PC-9 (cell line): ENCODE results near the gene MFNG. TPM values are rescaled to one million over a fixed set of nuclear protein-coding genes. Genes with fewer than 3 reads are reported as not detected.
A peak's percentile ranks its signal among the peaks of the same experiment; 100 is the strongest.

Source experiments
- BruUV-seq: library from RNA; stranded (reverse); fragments of 400-500 nt; replicated peaks from 2 replicates; lab custom pipeline; 2021; lab: Mats Ljungman, UMichigan
- CTCF ChIA-PET: fragments of 300-600 bp; sonication (Branson Sonifier 250); formaldehyde crosslinking; loops from one replicate; lab custom pipeline; 2022; ENCODE audit warnings: antibody characterized with exemption; lab: Charles Lee
- POLR2A ChIA-PET: fragments of 300-600 bp; sonication (Branson Sonifier 250); formaldehyde crosslinking; loops from one replicate; lab custom pipeline; 2022; ENCODE audit warnings: antibody characterized with exemption; ENCODE audit not compliant: unreplicated experiment; lab: Charles Lee
- DNase-seq, 2 experiments: peaks; one replicate each; pipeline versions ENCODE4 v3.0.0 to v3.0.0-alpha.2; 2015 to 2022; ENCODE audit warnings: mixed read lengths in 1 of 2
- H2AFZ ChIP-seq: fragments of 200-600 bp; sonication (generic); 2 replicates; pipeline ENCODE4 v1.8.1; 2017; ENCODE audit warnings: antibody characterized with exemption
- H3F3A ChIP-seq: fragments of 200-600 bp; sonication (generic); 2 replicates; pipeline ENCODE4 v1.8.1; 2017; ENCODE audit warnings: antibody characterized with exemption, mild to moderate bottlenecking, low read depth; ENCODE audit not compliant: insufficient read depth
- H3K27ac ChIP-seq: fragments of 200-600 bp; sonication (generic); 2 replicates; pipeline ENCODE4 v1.6.1; 2016; ENCODE audit warnings: mixed run types
- H3K27me3 ChIP-seq: fragments of 200-600 bp; sonication (generic); 2 replicates; pipeline ENCODE4 v1.6.1; 2016; ENCODE audit warnings: low read depth, mixed run types; ENCODE audit not compliant: insufficient read depth
- H3K36me3 ChIP-seq: fragments of 200-600 bp; sonication (generic); 2 replicates; pipeline ENCODE4 v1.6.1; 2016; ENCODE audit warnings: low read depth, mixed run types
- H3K4me1 ChIP-seq: fragments of 200-600 bp; sonication (generic); replicated peaks from 2 replicates; pipeline ENCODE4 v1.6.1; 2016; ENCODE audit warnings: mixed run types; ENCODE audit not compliant: insufficient read depth
- H3K4me2 ChIP-seq: fragments of 200-600 bp; sonication (generic); 2 replicates; pipeline ENCODE4 v1.6.1; 2017; ENCODE audit warnings: mixed run types
- H3K4me3 ChIP-seq: fragments of 200-600 bp; sonication (generic); 2 replicates; pipeline ENCODE4 v1.6.1; 2016; ENCODE audit warnings: mixed run types
- H3K79me2 ChIP-seq: fragments of 200-600 bp; sonication (generic); 2 replicates; pipeline ENCODE4 v1.6.1; 2017; ENCODE audit warnings: low read depth, mixed run types
- H3K9me2 ChIP-seq: fragments of 200-600 bp; sonication (generic); 2 replicates; pipeline ENCODE4 v1.8.1; 2017; ENCODE audit warnings: mild to moderate bottlenecking; ENCODE audit not compliant: insufficient read depth
- H3K9me3 ChIP-seq: fragments of 200-600 bp; sonication (generic); 2 replicates; pipeline ENCODE4 v1.8.1; 2016; ENCODE audit warnings: low read depth; ENCODE audit not compliant: insufficient read depth
- H4K20me1 ChIP-seq: fragments of 200-600 bp; sonication (generic); 2 replicates; pipeline ENCODE4 v1.8.1; 2017; ENCODE audit not compliant: insufficient read depth
- EZH2 ChIP-seq: fragments of 200-600 bp; sonication (generic); IDR thresholded peaks from 2 replicates; pipeline ENCODE4 v1.8.0; 2017; ENCODE audit warnings: antibody characterized with exemption, low read depth
- intact Hi-C: fragments of 100-400 bp; cut with micrococcal nuclease; formaldehyde crosslinking; loops from one replicate; pipeline ENCODE4 v1.10.0; 2022; ENCODE audit not compliant: unreplicated experiment
- total RNA-seq: library from RNA; stranded (reverse); gene quantifications from 2 replicates; pipeline ENCODE4 v1.2.3, GENCODE V29; 2021
- TF ChIP-seq, protein P1 (sequence below): fragments of 200-600 bp; sonication (generic); conservative IDR thresholded peaks from 2 replicates; pipeline ENCODE4 v1.6.1; 2017; ENCODE audit warnings: mixed run types, antibody characterized with exemption, mild to moderate bottlenecking, moderate library complexity

Gene MFNG
- total RNA-seq, 1 experiment from 2014 or later, result 28.1 TPM

GRCh38 chr22:37489983-37490382 lies 3.8 kb upstream of the MFNG start:
- Histone ChIP-seq H3K4me3 (no peak overlapping the region), H2AFZ (no peak overlapping the region), H3K36me3 (no peaks in the 10 kb centered on the region), H3K27ac (no peak overlapping the region), H3K4me1 (no peaks in the 10 kb centered on the region), H4K20me1 (0 out of 2 replicates have a peak, but pooled peaks cover 3% of the 10 kb centered on the region), H3F3A (peaks cover 22% of the 10 kb centered on the region), H3K9me3 (no peaks in the 10 kb centered on the region), H3K9me2 (no peaks in the 10 kb centered on the region), H3K4me2 (no peak overlapping the region), H3K79me2 (no peaks in the 10 kb centered on the region), H3K27me3 (no peaks in the 10 kb centered on the region)
- no peak for DNase-seq
- ChIA-PET POLR2A (no interaction called here), CTCF (interaction anchor here (0.6 kb wide), 1 partner anchor 710 kb away, joined by 4 read pairs; no protein-coding TSS in a partner anchor)
- TF ChIP-seq, protein P1, sequence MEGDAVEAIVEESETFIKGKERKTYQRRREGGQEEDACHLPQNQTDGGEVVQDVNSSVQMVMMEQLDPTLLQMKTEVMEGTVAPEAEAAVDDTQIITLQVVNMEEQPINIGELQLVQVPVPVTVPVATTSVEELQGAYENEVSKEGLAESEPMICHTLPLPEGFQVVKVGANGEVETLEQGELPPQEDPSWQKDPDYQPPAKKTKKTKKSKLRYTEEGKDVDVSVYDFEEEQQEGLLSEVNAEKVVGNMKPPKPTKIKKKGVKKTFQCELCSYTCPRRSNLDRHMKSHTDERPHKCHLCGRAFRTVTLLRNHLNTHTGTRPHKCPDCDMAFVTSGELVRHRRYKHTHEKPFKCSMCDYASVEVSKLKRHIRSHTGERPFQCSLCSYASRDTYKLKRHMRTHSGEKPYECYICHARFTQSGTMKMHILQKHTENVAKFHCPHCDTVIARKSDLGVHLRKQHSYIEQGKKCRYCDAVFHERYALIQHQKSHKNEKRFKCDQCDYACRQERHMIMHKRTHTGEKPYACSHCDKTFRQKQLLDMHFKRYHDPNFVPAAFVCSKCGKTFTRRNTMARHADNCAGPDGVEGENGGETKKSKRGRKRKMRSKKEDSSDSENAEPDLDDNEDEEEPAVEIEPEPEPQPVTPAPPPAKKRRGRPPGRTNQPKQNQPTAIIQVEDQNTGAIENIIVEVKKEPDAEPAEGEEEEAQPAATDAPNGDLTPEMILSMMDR, result no peak
- no peak for TF ChIP-seq EZH2
- intact Hi-C loops, result no loop called here
- BruUV-seq, result no TSS peak

DNA sequence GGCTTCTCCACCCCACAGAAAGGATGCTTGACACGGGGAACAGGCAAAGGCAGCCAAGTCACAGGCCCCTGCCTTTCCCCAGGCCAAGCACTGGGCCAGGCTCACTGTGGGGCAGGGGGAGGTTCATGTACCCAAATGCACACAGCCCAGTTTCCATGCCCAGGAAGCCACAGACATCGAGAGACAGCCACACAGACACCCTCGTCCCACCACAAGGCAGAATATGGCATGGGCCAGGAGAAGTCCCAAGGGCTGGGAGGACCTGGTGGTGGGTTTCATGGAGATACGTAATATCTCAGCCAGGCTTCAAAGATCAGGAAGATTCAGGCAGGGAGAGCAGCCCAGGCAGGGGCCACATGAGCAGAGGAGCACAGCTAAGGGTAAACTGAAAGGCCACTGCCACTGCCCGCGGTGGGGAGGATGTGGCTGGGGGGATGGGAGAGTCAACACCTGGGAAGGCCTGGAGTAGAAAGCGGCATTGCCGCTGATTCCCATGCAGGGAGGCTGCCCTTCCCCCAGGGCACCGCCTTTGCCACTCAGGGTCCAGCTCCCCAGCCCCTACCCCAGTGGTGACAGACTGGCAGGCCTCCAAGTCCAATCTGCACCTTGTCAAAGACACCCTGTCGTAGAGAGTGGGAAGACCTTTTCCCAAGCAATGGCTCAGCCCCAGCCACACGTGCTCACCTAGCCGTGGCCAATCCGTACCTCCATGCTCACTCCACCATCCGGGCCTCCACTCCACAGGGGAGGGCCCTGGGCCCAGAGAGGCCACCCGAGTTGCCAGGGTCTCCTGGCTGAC lies 2.4 kb upstream of the MFNG start:
- TF ChIP-seq EZH2, result no peak
- TF ChIP-seq, protein P1, result no peak
- H3K9me3 ChIP-seq, result no peaks in the 10 kb centered on the region
- no peaks in the 10 kb centered on the region for H3K36me3 ChIP-seq
- 0 out of 2 replicates have a peak, but pooled peaks cover 3% of the 10 kb centered on the region for H4K20me1 ChIP-seq
- POLR2A ChIA-PET, result no interaction called here
- DNase-seq, result no peak
- no peaks in the 10 kb centered on the region for H3K9me2 ChIP-seq
- H3F3A ChIP-seq, result peaks cover 24% of the 10 kb centered on the region
- no peaks in the 10 kb centered on the region for H3K79me2 ChIP-seq
- no peaks in the 10 kb centered on the region for H3K27me3 ChIP-seq
- CTCF ChIA-PET, result no interaction called here
- no TSS peak for BruUV-seq
- no peak overlapping the region for H3K4me2 ChIP-seq
- no peak overlapping the region for H3K27ac ChIP-seq
- H2AFZ ChIP-seq, result no peak overlapping the region
- intact Hi-C loops, result no loop called here
- no peak overlapping the region for H3K4me3 ChIP-seq
- no peaks in the 10 kb centered on the region for H3K4me1 ChIP-seq

- Histone ChIP-seq H3F3A (peaks cover 24% of the 10 kb centered on the region), H3K79me2 (no peaks in the 10 kb centered on the region), H3K9me2 (no peaks in the 10 kb centered on the region), H3K27ac (no peak overlapping the region), H3K27me3 (no peaks in the 10 kb centered on the region), H3K36me3 (no peaks in the 10 kb centered on the region), H4K20me1 (no peaks in the 10 kb centered on the region), H3K4me3 (no peak overlapping the region), H2AFZ (no peak overlapping the region), H3K9me3 (no peaks in the 10 kb centered on the region), H3K4me1 (no peaks in the 10 kb centered on the region), H3K4me2 (no peak overlapping the region)
- POLR2A ChIA-PET, result no interaction called here
- DNase-seq, result no peak
- CTCF ChIA-PET, result no interaction called here
- BruUV-seq, result TSS peak; percentile 8
- no peak for TF ChIP-seq EZH2
- TF ChIP-seq, protein P1, result no peak
- intact Hi-C loops, result no loop called here
Observed at GRCh38 chr22:37487571-37487970, 1.4 kb upstream of the MFNG start.
